IPS-20b (cell line): ENCODE data around the gene NAE1.

Experiments
- H3K27ac ChIP-seq: one replicate; pipeline ENCODE4 v1.5.1; 2013; ENCODE audit warnings: low read length
- H3K27me3 ChIP-seq: 2 replicates; pipeline ENCODE4 v1.6.1; 2013; ENCODE audit warnings: mild to moderate bottlenecking, low read length, inconsistent platforms; ENCODE audit not compliant: insufficient read depth
- H3K36me3 ChIP-seq: 2 replicates; pipeline ENCODE4 v1.6.1; 2013; ENCODE audit warnings: low read depth, mild to moderate bottlenecking, inconsistent platforms, low read length, moderate library complexity; ENCODE audit not compliant: insufficient read depth
- H3K4me1 ChIP-seq: 2 replicates; pipeline ENCODE4 v1.6.1; 2013; ENCODE audit warnings: mild to moderate bottlenecking, control low read depth, inconsistent platforms, low read length, moderate library complexity; ENCODE audit not compliant: insufficient read depth
- H3K4me3 ChIP-seq: 2 replicates; pipeline ENCODE4 v1.5.1; 2013; ENCODE audit warnings: mild to moderate bottlenecking, low read length, inconsistent platforms
- H3K9ac ChIP-seq: 2 replicates; pipeline ENCODE4 v1.6.1; 2013; ENCODE audit warnings: low read depth, mild to moderate bottlenecking, inconsistent platforms, low read length, moderate library complexity
- H3K9me3 ChIP-seq: 2 replicates; pipeline ENCODE4 v1.6.1; 2013; ENCODE audit warnings: mild to moderate bottlenecking, low read depth, low read length, inconsistent platforms; ENCODE audit not compliant: insufficient read depth

The NAE1 gene

GRCh38 chr16:66859397-66860068 lies 28.8 kb upstream of the NAE1 start:
- H3K36me3 ChIP-seq = no peaks in the 10 kb centered on the region
- no peak overlapping the region for H3K9ac ChIP-seq
- no peak overlapping the region for H3K4me3 ChIP-seq
- H3K4me1 ChIP-seq = no peaks in the 10 kb centered on the region
- H3K9me3 ChIP-seq = no peaks in the 10 kb centered on the region
- no peaks in the 10 kb centered on the region for H3K27me3 ChIP-seq
- H3K27ac ChIP-seq = no peak overlapping the region

GRCh38 chr16:66858740-66859396 lies 28.1 kb upstream of the NAE1 start:
- H3K9me3 ChIP-seq = no peaks in the 10 kb centered on the region
- no peak overlapping the region for H3K4me3 ChIP-seq
- H3K27ac ChIP-seq = no peak overlapping the region
- H3K27me3 ChIP-seq = no peaks in the 10 kb centered on the region
- no peaks in the 10 kb centered on the region for H3K4me1 ChIP-seq
- no peaks in the 10 kb centered on the region for H3K36me3 ChIP-seq
- no peak overlapping the region for H3K9ac ChIP-seq

DNA sequence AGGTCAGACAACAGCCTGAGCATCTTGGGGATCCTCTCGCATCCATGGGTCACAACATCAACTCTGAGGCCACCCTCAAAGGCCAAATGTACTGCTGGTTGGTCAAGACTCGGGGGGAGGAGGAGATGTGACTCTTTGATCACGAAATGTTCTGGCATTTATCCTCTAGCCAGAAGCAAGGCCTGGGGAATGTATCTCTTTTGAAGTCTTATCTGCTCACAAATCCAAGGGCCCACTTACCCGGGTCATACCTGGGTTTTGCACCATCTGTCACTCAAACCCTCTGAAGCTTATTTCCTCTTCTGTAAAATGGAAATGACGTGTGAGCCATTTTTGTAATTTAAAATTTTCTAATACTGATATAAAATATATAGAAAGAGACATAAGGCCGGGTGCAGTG lies 26.7 kb upstream of the NAE1 start:
- no peaks in the 10 kb centered on the region for H3K4me1 ChIP-seq
- no peaks in the 10 kb centered on the region for H3K36me3 ChIP-seq
- H3K4me3 ChIP-seq = no peak overlapping the region
- H3K9me3 ChIP-seq = no peaks in the 10 kb centered on the region
- no peak overlapping the region for H3K9ac ChIP-seq
- no peak overlapping the region for H3K27ac ChIP-seq
- no peaks in the 10 kb centered on the region for H3K27me3 ChIP-seq

GRCh38 chr16:66856801-66857200 lies 26.0 kb upstream of the NAE1 start:
- Histone ChIP-seq H3K9ac (no peak overlapping the region), H3K9me3 (no peaks in the 10 kb centered on the region), H3K27me3 (no peaks in the 10 kb centered on the region), H3K36me3 (no peaks in the 10 kb centered on the region), H3K4me3 (no peak overlapping the region), H3K4me1 (no peaks in the 10 kb centered on the region), H3K27ac (no peak overlapping the region)

DNA sequence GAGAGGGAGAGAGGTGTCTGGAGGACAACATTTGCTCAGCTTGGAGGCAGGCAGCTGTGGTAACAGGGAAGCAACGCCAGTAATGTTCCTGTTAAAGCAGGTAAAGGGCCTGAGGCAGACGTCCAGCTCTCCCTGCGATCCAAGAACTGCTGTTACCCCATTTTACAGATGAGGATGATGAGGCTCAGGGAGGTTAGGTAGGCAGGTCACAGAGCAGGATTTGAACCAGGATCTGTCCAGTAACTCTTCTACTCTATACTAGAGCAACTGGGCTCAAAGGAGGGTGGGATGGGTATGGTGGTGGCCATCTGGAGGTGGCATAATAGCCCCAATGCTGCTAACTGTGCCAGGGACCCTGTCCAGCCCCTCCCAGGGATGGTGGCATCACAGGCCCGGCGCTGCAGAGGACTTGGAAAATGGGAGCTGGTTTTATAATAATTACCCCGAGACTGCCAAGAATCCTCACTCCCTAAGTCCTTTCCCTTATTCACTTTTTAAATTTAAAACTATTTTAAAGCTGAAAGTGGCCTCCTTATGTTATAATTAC lies 25.5 kb upstream of the NAE1 start:
- Histone ChIP-seq H3K9me3 (no peaks in the 10 kb centered on the region), H3K27me3 (no peaks in the 10 kb centered on the region), H3K4me3 (no peak overlapping the region), H3K36me3 (no peaks in the 10 kb centered on the region), H3K4me1 (no peaks in the 10 kb centered on the region), H3K9ac (no peak overlapping the region), H3K27ac (no peak overlapping the region)

- no peak overlapping the region for H3K4me3 ChIP-seq
- no peak overlapping the region for H3K27ac ChIP-seq
- H3K9me3 ChIP-seq = no peaks in the 10 kb centered on the region
- no peak overlapping the region for H3K9ac ChIP-seq
- H3K27me3 ChIP-seq = peaks cover 10% of the 10 kb centered on the region; the same call in 1 of the 2 replicates
- H3K4me1 ChIP-seq = no peaks in the 10 kb centered on the region
- H3K36me3 ChIP-seq = no peaks in the 10 kb centered on the region
Observed at GRCh38 chr16:66853261-66854139, 22.7 kb upstream of the NAE1 start.

DNA sequence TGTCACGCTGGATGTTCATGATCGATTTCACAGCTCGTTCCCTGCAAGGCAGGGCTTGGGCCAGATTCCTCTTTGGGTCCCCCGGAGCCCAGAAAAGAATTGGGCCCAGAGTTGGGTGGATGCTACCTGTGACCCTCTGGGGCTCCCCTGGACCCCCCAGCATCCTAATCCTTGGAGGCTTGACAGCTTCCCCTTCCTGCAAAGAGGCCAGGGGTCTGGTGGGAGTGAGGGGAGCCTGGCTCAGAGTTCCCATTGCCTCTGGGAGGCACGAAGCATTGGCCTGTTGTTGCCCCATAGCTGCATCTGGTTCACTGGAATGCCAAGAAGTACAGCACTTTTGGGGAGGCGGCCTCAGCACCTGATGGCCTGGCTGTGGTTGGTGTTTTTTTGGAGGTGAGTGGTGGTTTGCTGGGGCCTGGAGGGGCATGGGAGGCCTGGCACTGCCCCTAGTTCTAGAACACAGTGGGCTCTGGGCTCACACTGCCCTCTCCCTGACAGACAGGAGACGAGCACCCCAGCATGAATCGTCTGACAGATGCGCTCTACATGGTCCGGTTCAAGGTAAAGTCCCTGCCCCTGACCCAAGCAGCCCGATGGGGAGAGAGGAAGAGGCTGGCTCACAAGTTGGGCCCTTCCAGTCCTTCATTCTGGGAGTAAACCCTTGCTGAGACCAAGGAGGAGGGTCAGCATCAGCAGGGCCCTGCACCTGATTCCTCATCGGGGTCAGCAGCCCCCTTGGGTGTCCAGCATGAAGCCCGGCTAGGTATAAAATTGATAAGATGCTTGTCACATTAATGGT lies 20.6 kb upstream of the NAE1 start:
- H3K36me3 ChIP-seq = no peaks in the 10 kb centered on the region
- H3K4me3 ChIP-seq = no peak overlapping the region
- no peak overlapping the region for H3K9ac ChIP-seq
- peaks cover 30% of the 10 kb centered on the region for H3K27me3 ChIP-seq
- no peaks in the 10 kb centered on the region for H3K4me1 ChIP-seq
- no peaks in the 10 kb centered on the region for H3K9me3 ChIP-seq
- H3K27ac ChIP-seq = no peak overlapping the region

GRCh38 chr16:66850115-66850815 lies 19.5 kb upstream of the NAE1 start:
- no peaks in the 10 kb centered on the region for H3K36me3 ChIP-seq
- peaks cover 41% of the 10 kb centered on the region for H3K27me3 ChIP-seq
- H3K9ac ChIP-seq = no peak overlapping the region
- no peaks in the 10 kb centered on the region for H3K9me3 ChIP-seq
- H3K4me3 ChIP-seq = no peak overlapping the region
- no peak overlapping the region for H3K27ac ChIP-seq
- H3K4me1 ChIP-seq = no peaks in the 10 kb centered on the region

DNA sequence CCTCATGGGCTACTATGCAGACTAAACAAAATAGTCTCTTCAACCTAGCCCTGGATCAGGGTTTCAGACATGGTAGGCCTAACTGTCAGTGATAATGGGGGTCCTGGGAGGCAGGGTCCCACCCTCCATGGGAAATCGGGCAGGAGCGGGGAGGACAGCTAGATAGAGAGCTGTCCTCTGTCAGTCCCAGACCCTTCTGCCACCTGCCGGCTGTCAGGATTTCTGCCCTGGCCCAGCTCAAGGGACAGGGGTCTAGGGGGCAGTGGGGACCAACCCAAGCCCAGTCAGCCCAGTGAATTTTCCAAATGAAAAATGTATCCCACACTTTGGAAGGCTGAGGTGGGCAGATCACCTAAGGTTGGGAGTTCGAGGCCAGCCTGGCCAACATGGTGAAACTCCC lies 18.8 kb upstream of the NAE1 start:
- no peak overlapping the region for H3K9ac ChIP-seq
- no peaks in the 10 kb centered on the region for H3K9me3 ChIP-seq
- H3K27me3 ChIP-seq = peaks cover 49% of the 10 kb centered on the region
- no peak overlapping the region for H3K27ac ChIP-seq
- no peaks in the 10 kb centered on the region; the same call in 1 of the 2 replicates for H3K4me1 ChIP-seq
- H3K4me3 ChIP-seq = no peak overlapping the region
- no peaks in the 10 kb centered on the region for H3K36me3 ChIP-seq

DNA sequence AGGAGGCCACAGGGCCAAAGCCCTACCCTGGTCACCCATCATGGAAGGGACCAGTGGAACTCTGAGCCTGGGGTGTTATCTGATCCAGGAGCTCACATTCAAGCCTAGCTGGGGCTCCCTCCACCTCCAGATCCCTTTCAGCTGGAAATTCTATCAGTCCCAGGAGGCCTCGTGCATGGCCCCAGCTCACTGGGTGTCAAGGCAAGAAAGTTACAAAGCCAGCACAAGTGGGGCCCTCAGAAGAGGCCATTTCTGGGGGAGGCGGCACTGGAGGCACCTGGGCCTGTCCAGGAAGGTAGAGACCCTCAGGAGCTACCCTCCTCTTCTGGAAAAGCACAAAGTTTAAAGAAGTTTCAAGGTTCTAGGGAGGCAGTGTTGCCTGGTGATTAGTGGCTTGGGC lies 18.2 kb upstream of the NAE1 start:
- H3K27me3 ChIP-seq = peaks cover 54% of the 10 kb centered on the region
- H3K9me3 ChIP-seq = no peaks in the 10 kb centered on the region
- no peak overlapping the region for H3K4me3 ChIP-seq
- H3K36me3 ChIP-seq = no peaks in the 10 kb centered on the region
- no peaks in the 10 kb centered on the region; the same call in 1 of the 2 replicates for H3K4me1 ChIP-seq
- H3K9ac ChIP-seq = no peak overlapping the region
- no peak overlapping the region for H3K27ac ChIP-seq
